GM06990 (cell line): ENCODE data around the gene KLHL29.

Experiments used
- DNase-seq: peaks from one replicate; pipeline ENCODE4 v3.0.0-alpha.2; 2011; ENCODE audit not compliant: insufficient read length; ENCODE audit errors: extremely low read depth
- H3K27me3 ChIP-seq: replicated peaks from 2 replicates; pipeline ENCODE4 v1.6.0; 2011; ENCODE audit warnings: low read length; ENCODE audit not compliant: control insufficient read depth, insufficient read depth
- H3K36me3 ChIP-seq: 2 replicates; pipeline ENCODE4 v1.5.1; 2011; ENCODE audit warnings: low read length; ENCODE audit not compliant: control insufficient read depth, insufficient read depth
- H3K4me3 ChIP-seq: replicated peaks from 2 replicates; pipeline ENCODE4 v1.5.1; 2011; ENCODE audit warnings: low read depth, mild to moderate bottlenecking, control low read depth, low read length
- CTCF ChIP-seq: IDR thresholded peaks from 2 replicates; pipeline ENCODE4 v1.5.1; 2011; ENCODE audit warnings: low read length, control low read depth, mild to moderate bottlenecking, inconsistent platforms; ENCODE audit not compliant: insufficient read depth, poor library complexity, severe bottlenecking

The KLHL29 gene

GRCh38 chr2:23708771-23709170 lies 323.8 kb downstream of the KLHL29 start:
- H3K4me3 ChIP-seq: no peak overlapping the region
- DNase-seq: no peak
- H3K36me3 ChIP-seq: peaks cover 16% of the 10 kb centered on the region
- TF ChIP-seq CTCF: no peak
- no peaks in the 10 kb centered on the region for H3K27me3 ChIP-seq

GRCh38 chr2:23709311-23709710 lies 324.3 kb downstream of the KLHL29 start:
- peaks cover 13% of the 10 kb centered on the region for H3K36me3 ChIP-seq
- no peaks in the 10 kb centered on the region for H3K27me3 ChIP-seq
- no peak for DNase-seq

DNA sequence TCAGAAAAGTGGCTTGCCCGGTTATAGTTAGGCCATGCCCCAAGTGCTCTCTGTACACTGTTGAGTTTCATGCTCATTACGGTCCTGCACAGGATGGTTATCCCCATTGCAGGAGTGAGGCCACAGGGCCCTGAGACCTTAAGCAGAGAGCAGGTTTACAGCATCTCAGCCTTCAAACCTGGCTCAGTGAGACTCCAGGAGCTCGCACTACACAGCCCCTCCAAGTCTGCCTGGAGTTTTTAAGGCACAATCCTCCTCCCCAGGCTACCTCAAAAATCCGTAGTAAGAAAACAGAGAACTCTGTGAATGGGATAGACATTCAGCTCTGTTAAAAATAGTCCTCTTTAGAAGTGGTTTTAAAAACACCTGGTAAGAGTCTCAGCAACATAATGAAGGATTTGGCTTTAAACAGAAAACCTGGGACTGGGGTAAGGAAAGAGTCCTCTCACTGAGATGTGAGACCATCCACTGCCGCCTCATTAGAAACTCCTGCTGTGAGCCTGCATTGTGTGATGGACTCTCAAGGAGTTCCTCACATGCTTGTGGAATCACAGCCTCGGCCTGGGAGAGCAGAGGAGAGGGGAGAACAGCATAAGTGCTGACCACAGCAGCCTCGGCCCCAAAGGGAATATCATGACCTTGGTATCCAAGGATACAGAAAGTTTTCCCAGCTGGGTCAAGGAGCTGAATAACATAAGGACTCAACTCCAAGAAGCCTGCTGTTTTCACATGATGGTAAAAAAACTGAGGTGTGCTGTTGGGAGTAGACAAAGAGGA lies 327.2 kb downstream of the KLHL29 start:
- Histone ChIP-seq H3K27me3 (no peaks in the 10 kb centered on the region), H3K36me3 (peaks cover 2% of the 10 kb centered on the region), H3K4me3 (no peak overlapping the region)
- DNase-seq: no peak
- TF ChIP-seq CTCF: no peak

More at GRCh38 chr2:23709311-23709710, 324.3 kb downstream of the KLHL29 start:
- no peak overlapping the region for H3K4me3 ChIP-seq
- TF ChIP-seq CTCF: no peak

- no peak for DNase-seq
- peaks cover 2% of the 10 kb centered on the region for H3K36me3 ChIP-seq
- H3K27me3 ChIP-seq: no peaks in the 10 kb centered on the region
- no peak for TF ChIP-seq CTCF
- H3K4me3 ChIP-seq: no peak overlapping the region
These were observed 327.8 kb downstream of the KLHL29 start for GRCh38 chr2:23712756-23713151.

- H3K27me3 ChIP-seq: no peaks in the 10 kb centered on the region
- no peak overlapping the region for H3K4me3 ChIP-seq
- peaks cover 2% of the 10 kb centered on the region for H3K36me3 ChIP-seq
- TF ChIP-seq CTCF: no peak
- DNase-seq: no peak
These were observed 328.4 kb downstream of the KLHL29 start for GRCh38 chr2:23713351-23713750.
